HG03139 (cell line): Measurements from ENCODE around the gene BUD23.

Source experiments
- ATAC-seq: cut with Tn5 transposase; IDR thresholded peaks from one replicate; pipeline ENCODE4 v1.9.1; 2021; ENCODE audit not compliant: unreplicated experiment

BUD23 gene

DNA sequence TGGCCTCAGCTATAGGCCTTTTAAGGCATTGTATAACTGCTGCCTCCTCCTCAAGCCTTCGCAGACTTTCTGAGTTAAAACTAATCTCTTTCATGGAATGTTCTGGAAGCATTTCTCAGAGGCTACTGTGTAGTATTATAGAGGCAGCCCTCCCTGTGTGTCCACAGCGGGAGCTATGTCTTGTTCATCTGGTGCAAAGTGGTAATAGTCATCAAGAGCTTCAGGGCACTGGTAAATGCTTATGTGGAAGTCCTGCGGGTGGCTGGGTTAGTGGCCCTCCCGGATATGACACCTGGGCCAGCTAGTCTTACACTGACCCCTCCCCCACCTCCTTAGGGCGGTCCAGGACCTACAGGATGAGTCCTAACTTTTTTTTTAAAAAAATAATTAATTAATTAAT, 57.4 kb downstream of the BUD23 start:
- no peak for ATAC-seq

DNA sequence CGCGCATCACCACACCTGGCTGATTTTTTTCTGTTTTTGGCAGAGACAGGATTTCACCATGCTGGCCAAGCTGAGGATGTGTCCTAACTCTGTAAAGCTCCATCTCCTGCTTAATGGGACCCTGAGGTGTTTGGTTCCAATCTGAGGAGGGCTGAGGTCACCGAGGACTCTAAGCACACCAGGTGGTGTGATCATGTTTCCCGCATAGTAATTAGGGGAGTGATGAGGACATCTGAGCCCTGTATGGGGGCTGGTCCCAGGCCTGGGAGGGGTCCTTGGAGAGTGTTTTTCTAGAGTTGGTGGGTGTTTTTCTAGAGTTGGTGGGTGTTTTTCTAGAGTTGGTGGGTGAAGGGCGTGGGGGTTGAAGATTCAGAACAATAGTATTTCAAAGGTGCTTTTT, 58.2 kb downstream of the BUD23 start:
- no peak for ATAC-seq

DNA sequence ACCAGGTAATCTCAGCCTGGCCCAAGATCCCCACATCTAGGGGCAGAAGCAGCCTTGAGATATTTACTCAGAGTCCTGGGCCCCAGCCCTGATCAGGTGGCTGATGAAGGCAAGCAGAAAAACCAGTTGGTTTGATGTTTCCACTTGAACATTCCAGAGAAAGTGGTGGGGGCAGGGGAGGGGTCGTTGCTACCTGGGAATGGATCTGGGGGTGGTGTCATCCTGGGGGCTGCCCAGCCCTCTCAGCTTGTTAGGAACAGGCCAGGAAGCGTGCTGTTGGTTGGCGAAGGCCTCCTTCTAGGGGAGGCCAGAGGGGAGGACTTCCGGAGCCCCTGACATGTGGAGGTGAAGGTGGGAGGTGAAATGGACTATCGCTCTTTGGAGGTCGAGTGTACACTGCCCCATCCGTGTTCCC, 58.9 kb downstream of the BUD23 start:
- ATAC-seq: no peak

DNA sequence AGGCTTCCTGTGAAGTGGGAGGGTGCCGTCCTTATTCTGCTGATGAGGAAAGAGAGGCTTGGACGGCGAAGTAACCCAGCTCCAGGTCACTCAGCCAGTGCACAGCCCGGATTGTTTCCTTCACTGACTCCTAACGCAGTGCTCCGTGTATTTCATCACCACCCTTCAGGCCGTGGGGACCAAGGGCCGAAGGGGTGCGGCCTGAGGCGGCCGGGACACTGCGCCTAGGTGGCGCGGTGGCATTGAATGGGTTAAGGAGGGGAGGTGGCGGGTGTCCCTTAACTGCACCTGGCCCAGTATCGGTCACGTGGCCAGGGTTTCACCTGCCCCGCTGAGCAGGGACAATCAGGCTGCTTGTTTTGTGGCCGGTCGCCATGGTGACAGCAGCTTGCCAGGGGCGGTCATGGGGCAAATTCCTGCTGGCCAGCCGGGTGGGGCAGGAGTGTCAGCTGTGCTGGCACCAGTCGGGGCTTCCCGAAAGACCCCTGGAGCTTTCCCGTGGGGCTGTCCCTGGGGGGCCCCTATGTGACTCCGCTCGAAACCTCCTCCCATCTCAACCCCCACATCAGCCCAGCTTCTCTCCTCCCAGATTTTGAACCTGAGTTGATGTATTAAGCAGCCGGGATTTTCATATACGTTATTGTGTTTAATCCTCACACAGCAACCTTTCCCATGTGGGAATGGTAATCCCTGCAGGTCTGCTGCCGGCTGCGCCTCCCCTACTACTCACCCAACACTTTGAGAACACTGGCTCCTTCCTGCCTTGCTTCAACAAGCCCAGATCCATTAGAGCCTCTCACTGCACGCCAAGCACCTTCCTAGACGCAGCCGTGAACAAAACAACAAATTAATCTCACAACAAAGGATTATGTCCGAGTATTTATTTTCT, 59.6 kb downstream of the BUD23 start:
- ATAC-seq: no peak

DNA sequence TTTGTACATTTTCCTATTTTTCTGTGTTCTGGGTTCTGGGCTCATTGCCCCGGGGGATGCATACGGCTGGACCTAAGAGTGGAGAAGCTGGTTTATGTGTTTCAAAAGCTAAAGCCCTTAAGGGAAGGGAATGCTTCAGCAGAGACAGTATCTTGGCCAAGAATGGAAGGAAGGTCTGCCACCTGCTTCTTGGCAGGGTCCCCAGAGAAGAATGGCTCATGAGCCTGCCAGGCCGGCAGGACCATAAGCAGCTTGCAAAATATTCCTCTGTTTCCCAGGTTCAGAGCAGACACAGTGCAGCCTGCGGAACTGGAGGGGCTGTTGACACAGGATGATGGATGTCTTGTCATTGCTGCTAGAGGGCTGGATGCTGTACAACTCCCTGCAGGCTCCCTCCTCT, 63.0 kb downstream of the BUD23 start:
- ATAC-seq: no peak
